Endodermal cell (in vitro differentiated cells): ENCODE measurements around the gene EMC9. TPM values are rescaled to one million over a fixed set of nuclear protein-coding genes. Genes with fewer than 3 reads are reported as not detected.

ENCODE experiments used
- DNase-seq: peaks from one replicate; pipeline ENCODE4 v3.0.0-alpha.2; 2017
- H3K27ac ChIP-seq: 2 replicates; pipeline ENCODE4 v1.5.1; 2013; ENCODE audit warnings: mild to moderate bottlenecking, low read depth, low read length, moderate library complexity
- H3K27me3 ChIP-seq: 2 replicates; pipeline ENCODE4 v1.6.1; 2013; ENCODE audit warnings: mild to moderate bottlenecking, low read length, moderate library complexity; ENCODE audit not compliant: insufficient read depth, control insufficient read depth, poor library complexity, severe bottlenecking
- H3K36me3 ChIP-seq: 2 replicates; pipeline ENCODE4 v1.7.0; 2013; ENCODE audit warnings: mild to moderate bottlenecking, low read length, moderate library complexity; ENCODE audit not compliant: control insufficient read depth, insufficient read depth
- H3K4me1 ChIP-seq: one replicate; pipeline ENCODE4 v1.7.0; 2013; ENCODE audit warnings: low read length; ENCODE audit not compliant: control insufficient read depth, insufficient read depth
- H3K4me3 ChIP-seq: 2 replicates; pipeline ENCODE4 v1.5.1; 2013; ENCODE audit warnings: mild to moderate bottlenecking, low read length, moderate library complexity
- H3K9ac ChIP-seq: 2 replicates; pipeline ENCODE4 v1.6.1; 2013; ENCODE audit warnings: mild to moderate bottlenecking, low read length, moderate library complexity; ENCODE audit not compliant: poor library complexity, severe bottlenecking; ENCODE audit errors: extremely low read depth
- H3K9me3 ChIP-seq: 2 replicates; pipeline ENCODE4 v1.6.1; 2013; ENCODE audit warnings: mild to moderate bottlenecking, low read length, moderate library complexity; ENCODE audit not compliant: control insufficient read depth
- H3K27ac Mint-ChIP-seq: 2 replicates; pipeline ENCODE4 v1.8.0; 2020; ENCODE audit warnings: mixed read lengths
- H3K27me3 Mint-ChIP-seq: 2 replicates; pipeline ENCODE4 v1.8.0; 2021; ENCODE audit warnings: mild to moderate bottlenecking, mixed read lengths; ENCODE audit not compliant: insufficient read depth
- H3K36me3 Mint-ChIP-seq: 2 replicates; pipeline ENCODE4 v1.8.0; 2020; ENCODE audit warnings: low read depth, mixed read lengths
- H3K4me1 Mint-ChIP-seq: 2 replicates; pipeline ENCODE4 v1.8.0; 2020; ENCODE audit warnings: mixed read lengths
- H3K4me3 Mint-ChIP-seq: 2 replicates; pipeline ENCODE4 v1.8.0; 2020; ENCODE audit warnings: mild to moderate bottlenecking, moderate library complexity, mixed read lengths
- H3K9me3 Mint-ChIP-seq: 2 replicates; pipeline ENCODE4 v1.8.0; 2020; ENCODE audit warnings: mild to moderate bottlenecking, mixed read lengths
- CTCF ChIP-seq: fragments of 200-600 bp; sonication (generic); conservative IDR thresholded peaks from 2 replicates; pipeline ENCODE4 v1.5.0; 2021; ENCODE audit warnings: antibody characterized with exemption, mild to moderate bottlenecking
- WGBS, 2 experiments: methylation state at CpG; one replicate each; pipeline versions ENCODE4 v1.1.5 to v1.1.7; 2013; ENCODE audit warnings: missing lambda C conversion rate in 2 of 2, mixed read lengths in 1 of 2; ENCODE audit not compliant: insufficient coverage in 1 of 2, insufficient read length in 1 of 2; 5-methylcytosine and 5-hydroxymethylcytosine counted together
- total RNA-seq, 2 donors: library from RNA; stranded (reverse); fragmentation: NEBNext Ultra II Directional in 1 of 2; extraction: Animal tissue kit (Norgen Biotek cat#: 25700) in 1 of 2; gene quantifications; 2 replicates in 1 of 2; 3 replicates in 1 of 2; pipeline ENCODE4 v1.2.1, GENCODE V29; 2021

Gene EMC9
- total RNA-seq, 2 donors from 2014 or later, result 34.0 to 39.5 TPM

GRCh38 chr14:24156840-24157239 is 15.4 kb upstream of the EMC9 start:
- WGBS, 2 experiments, result 93 to 100% methylated on average over 1 of the region's 1 CpG
- no peak for DNase-seq
- peaks cover 61% of the 10 kb centered on the region for H3K36me3 Mint-ChIP-seq
- Histone ChIP-seq H3K4me1 (peaks cover 6% of the 10 kb centered on the region), H3K9ac (no peak overlapping the region), H3K27me3 (no peaks in the 10 kb centered on the region), H3K27ac (no peak overlapping the region), H3K36me3 (peaks cover 58% of the 10 kb centered on the region), H3K4me3 (no peak overlapping the region), H3K9me3 (no peaks in the 10 kb centered on the region)
- H3K4me3 Mint-ChIP-seq, result no peak overlapping the region
- no peaks in the 10 kb centered on the region for H3K9me3 Mint-ChIP-seq
- H3K27me3 Mint-ChIP-seq, result no peaks in the 10 kb centered on the region
- TF ChIP-seq CTCF, result no peak
- H3K4me1 Mint-ChIP-seq, result peaks cover 8% of the 10 kb centered on the region
- H3K27ac Mint-ChIP-seq, result no peak overlapping the region

GRCh38 chr14:24155100-24155499 is 13.7 kb upstream of the EMC9 start:
- WGBS, 2 experiments, result 93 to 99% methylated on average over 8 to 10 of the region's 10 CpGs
- H3K36me3 ChIP-seq, result peaks cover 69% of the 10 kb centered on the region
- no peak overlapping the region for H3K27ac Mint-ChIP-seq
- H3K9me3 ChIP-seq, result no peaks in the 10 kb centered on the region
- H3K4me3 Mint-ChIP-seq, result no peak overlapping the region
- peaks cover 72% of the 10 kb centered on the region for H3K36me3 Mint-ChIP-seq
- H3K27ac ChIP-seq, result no peak overlapping the region
- H3K4me1 ChIP-seq, result no peaks in the 10 kb centered on the region
- no peaks in the 10 kb centered on the region for H3K9me3 Mint-ChIP-seq
- no peak for DNase-seq
- H3K27me3 ChIP-seq, result no peaks in the 10 kb centered on the region
- no peak for TF ChIP-seq CTCF
- no peak overlapping the region for H3K4me3 ChIP-seq
- no peaks in the 10 kb centered on the region for H3K27me3 Mint-ChIP-seq
- H3K9ac ChIP-seq, result no peak overlapping the region
- no peaks in the 10 kb centered on the region for H3K4me1 Mint-ChIP-seq

DNA sequence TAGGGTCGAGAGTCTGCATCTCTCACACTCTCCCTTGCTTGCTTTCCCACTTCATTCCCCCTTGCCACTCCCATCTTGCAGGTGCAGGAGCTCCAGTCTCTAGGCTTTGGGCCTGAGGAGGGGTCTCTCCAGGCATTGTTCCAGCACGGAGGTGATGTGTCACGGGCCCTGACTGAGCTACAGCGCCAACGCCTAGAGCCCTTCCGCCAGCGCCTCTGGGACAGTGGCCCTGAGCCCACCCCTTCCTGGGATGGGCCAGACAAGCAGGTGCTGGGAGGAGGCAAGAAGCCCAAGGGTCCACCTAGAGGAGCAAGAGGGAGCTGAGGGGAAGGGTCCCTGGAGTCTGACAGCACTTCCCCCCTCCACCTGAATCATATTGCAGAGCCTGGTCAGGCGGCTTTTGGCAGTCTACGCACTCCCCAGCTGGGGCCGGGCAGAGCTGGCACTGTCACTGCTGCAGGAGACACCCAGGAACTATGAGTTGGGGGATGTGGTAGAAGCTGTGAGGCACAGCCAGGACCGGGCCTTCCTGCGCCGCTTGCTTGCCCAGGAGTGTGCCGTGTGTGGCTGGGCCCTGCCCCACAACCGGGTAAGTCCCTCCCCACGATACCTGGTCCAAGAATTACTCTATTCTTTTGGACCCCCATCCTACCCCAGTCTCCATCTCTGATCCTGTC is 10.2 kb upstream of the EMC9 start:
- Histone ChIP-seq H3K4me3 (no peak overlapping the region), H3K4me1 (peaks cover 6% of the 10 kb centered on the region), H3K36me3 (peaks cover 60% of the 10 kb centered on the region), H3K27me3 (no peaks in the 10 kb centered on the region), H3K9ac (no peak overlapping the region), H3K9me3 (no peaks in the 10 kb centered on the region), H3K27ac (no peak overlapping the region)
- Mint-ChIP-seq H3K36me3 (peaks cover 59% of the 10 kb centered on the region), H3K27me3 (no peaks in the 10 kb centered on the region), H3K9me3 (no peaks in the 10 kb centered on the region), H3K27ac (no peak overlapping the region), H3K4me3 (no peak overlapping the region), H3K4me1 (peaks cover 10% of the 10 kb centered on the region)
- DNase-seq, result no peak
- TF ChIP-seq CTCF, result no peak
- 93 to 94% methylated on average over 6 to 16 of the region's 16 CpGs for WGBS, 2 experiments
